ENCODE data around the gene LRRC2. TPM values are rescaled to one million over a fixed set of nuclear protein-coding genes. Genes with fewer than 3 reads are reported as not detected.

LRRC2 gene
- total RNA-seq, 1 donor = 7.9 TPM

DNA sequence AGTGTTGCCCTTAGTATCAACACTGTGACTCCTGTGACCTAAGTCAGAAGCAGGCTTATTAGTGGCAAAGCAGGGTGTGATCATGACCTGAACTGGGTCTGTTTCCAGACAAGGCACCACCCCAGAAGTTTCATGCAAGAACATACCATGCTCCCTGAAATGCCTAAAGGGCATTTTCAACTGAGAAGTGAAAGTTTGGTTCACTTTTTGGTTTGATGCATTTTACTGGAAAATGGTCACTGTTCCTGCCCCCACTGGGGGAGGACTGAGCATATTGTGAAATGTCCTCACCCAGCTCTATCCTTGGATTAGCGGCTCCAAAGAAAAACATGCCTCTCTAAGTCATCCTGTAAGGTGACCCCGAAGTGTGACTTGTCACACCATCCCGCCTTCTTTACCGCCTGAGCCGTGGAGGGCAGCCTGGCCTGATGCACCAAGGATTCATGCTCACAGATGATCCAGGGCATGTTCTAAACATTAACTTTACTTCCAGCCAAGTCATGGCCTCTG lies 43.2 kb upstream of the LRRC2 start:
- no peak for DNase-seq (ENCODE audit: low read depth)
- TF ChIP-seq, protein P1, sequence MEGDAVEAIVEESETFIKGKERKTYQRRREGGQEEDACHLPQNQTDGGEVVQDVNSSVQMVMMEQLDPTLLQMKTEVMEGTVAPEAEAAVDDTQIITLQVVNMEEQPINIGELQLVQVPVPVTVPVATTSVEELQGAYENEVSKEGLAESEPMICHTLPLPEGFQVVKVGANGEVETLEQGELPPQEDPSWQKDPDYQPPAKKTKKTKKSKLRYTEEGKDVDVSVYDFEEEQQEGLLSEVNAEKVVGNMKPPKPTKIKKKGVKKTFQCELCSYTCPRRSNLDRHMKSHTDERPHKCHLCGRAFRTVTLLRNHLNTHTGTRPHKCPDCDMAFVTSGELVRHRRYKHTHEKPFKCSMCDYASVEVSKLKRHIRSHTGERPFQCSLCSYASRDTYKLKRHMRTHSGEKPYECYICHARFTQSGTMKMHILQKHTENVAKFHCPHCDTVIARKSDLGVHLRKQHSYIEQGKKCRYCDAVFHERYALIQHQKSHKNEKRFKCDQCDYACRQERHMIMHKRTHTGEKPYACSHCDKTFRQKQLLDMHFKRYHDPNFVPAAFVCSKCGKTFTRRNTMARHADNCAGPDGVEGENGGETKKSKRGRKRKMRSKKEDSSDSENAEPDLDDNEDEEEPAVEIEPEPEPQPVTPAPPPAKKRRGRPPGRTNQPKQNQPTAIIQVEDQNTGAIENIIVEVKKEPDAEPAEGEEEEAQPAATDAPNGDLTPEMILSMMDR (IDR thresholded peaks at IDR 0.05; ENCODE audit: insufficient read depth, low read length) = no peak
- no peak overlapping the region for H3K4me3 ChIP-seq (ENCODE audit: low read depth, low read length)

DNA sequence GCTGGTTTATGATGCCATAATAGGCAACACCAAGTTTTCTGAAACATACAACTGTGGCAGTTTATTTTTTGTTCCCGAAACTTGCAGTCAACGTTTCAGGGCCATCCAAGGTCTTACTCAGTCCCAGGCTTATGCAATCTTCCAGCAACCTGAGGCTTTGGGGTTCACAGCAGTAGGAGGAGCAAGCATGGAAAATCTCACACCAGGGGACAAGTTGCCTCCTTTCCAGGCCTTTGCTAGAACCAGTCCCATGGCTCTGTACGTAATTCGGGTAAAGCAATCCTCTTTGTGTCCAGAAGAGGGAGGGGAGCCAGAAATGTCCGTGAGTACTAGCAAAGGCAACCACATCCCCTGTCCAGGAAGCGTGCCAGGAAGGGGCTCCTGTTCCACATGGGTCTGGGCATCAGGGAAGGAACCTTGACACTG lies 41.5 kb upstream of the LRRC2 start:
- DNase-seq (ENCODE audit: low read depth) = peak; percentile 37
- TF ChIP-seq, protein P1 (IDR thresholded peaks at IDR 0.05; ENCODE audit: insufficient read depth, low read length) = no peak
- no peak overlapping the region for H3K4me3 ChIP-seq (ENCODE audit: low read depth, low read length)

DNA sequence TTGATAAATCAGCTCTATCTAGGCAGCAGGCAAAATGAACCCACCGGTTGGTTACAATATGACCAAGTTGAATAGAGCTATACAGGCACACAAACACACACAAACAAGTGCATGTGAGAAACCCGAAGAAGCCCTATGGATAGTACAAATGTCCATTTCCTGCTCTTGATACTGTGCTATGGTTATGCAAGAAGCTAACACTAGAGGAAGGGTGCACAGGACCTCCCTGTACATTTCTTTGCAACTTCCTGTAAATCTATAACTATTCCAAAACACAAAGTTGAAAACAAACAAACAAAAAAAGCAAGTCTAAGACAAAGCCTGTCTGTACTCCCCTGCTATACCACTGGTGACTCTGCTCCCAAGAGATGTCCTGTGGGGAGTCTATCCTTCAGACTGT lies 38.0 kb upstream of the LRRC2 start:
- no peak for DNase-seq (ENCODE audit: low read depth)
- no peak overlapping the region for H3K4me3 ChIP-seq (ENCODE audit: low read depth, low read length)
- TF ChIP-seq, protein P1 (IDR thresholded peaks at IDR 0.05; ENCODE audit: insufficient read depth, low read length) = no peak

DNA sequence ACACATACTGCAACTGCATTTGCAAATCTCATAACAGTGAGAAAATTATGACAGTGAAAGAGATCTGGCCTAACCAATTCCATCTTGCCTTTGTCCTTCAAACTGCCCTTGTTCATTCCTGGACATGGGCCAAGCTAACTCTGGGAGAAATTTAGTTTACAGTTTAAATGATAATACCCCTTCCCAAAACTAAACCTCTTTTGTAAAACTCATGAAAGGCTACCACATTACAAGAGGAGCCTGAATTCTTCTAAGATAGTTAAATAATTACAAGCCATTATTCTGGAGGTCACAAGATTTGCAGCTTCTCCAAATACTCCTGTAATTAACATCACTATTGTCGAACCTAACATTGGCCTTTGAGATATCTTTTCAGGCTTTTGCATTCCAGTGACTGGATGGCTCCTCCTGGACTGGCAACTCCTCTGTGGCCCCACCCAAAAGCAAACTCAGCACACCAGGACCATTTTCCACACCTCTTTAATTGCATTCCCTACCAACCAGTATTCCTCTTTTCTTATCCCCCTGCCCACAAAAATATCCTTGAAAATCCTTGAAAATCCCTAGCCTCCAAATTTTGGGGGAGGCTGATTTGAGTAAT lies 37.4 kb upstream of the LRRC2 start:
- TF ChIP-seq, protein P1 (IDR thresholded peaks at IDR 0.05; ENCODE audit: insufficient read depth, low read length) = no peak
- no peak overlapping the region for H3K4me3 ChIP-seq (ENCODE audit: low read depth, low read length)
- DNase-seq (ENCODE audit: low read depth) = no peak

DNA sequence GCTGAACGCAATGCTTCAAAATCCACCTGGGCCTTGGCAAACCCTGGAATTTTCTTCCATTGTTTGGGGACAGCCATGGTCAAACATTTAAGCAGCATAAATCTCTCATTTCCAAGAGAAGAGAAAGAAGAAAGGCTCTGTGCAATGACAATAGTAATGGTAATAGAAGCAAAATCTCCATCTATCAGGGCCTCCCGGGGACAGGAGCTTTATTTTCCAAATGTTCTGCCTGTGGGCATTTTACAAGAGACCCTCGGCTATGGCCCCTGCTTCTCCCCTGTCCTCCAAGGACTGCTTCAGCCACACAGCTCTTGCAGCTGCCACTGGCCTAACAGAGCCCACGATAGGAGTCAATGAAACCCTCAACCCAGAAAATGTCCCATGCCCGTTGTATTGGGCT lies 33.5 kb upstream of the LRRC2 start:
- no peak overlapping the region for H3K4me3 ChIP-seq (ENCODE audit: low read depth, low read length)
- TF ChIP-seq, protein P1 (IDR thresholded peaks at IDR 0.05; ENCODE audit: insufficient read depth, low read length) = no peak
- no peak for DNase-seq (ENCODE audit: low read depth)

DNA sequence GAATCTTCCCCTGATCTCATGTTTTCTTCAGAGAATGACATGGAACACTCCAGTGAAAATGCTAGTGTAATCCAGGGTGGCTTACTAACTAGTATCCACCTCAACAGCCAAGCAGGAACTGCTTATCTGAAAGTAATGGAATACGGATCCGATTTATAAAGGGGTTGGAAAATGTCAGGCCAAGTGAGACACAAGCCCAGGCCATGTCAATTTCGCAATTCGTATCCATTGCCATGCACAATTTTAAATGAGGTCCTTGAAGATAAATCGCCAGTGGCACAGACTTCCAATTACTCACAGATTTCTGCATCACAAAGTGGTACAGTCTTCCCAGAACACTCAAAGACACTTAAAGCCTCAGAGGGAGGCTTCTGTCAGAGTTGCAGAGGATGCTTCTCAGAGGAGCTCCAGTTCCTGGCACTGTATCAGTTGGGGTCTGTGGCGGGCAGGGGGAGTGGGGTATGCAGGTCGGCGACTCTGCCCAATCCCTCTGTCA lies 29.8 kb upstream of the LRRC2 start:
- TF ChIP-seq, protein P1 (IDR thresholded peaks at IDR 0.05; ENCODE audit: insufficient read depth, low read length) = no peak
- no peak overlapping the region for H3K4me3 ChIP-seq (ENCODE audit: low read depth, low read length)
- DNase-seq (ENCODE audit: low read depth) = no peak

DNA sequence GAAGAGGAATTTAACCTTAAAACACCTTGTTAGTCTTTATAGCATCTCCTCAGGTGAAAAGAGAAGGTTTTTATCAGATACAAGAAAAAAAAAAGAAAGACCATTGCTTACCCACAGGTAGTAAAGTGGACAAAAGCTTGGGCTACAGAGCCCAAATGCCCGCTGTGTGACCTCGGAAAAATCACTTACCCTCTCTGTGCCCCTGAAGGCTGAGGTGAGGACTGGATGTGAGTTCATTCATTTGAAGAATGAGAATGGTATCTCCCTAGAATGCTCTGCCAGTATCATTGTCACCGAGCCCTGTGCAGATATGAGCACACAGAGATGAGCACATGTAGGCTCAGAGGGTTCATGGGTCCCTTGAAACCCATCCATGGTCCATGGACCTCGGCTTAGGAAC lies 28.6 kb upstream of the LRRC2 start:
- H3K4me3 ChIP-seq (ENCODE audit: low read depth, low read length) = no peak overlapping the region
- TF ChIP-seq, protein P1 (IDR thresholded peaks at IDR 0.05; ENCODE audit: insufficient read depth, low read length) = no peak
- no peak for DNase-seq (ENCODE audit: low read depth)

All from fibroblast of the aortic adventitia (primary cell).